AG09319 (cell line): ENCODE data around the gene ARSG.
"Not testable (repeated sequence)": the region's sequence is repeated elsewhere in the genome, so short reads cannot be mapped to it uniquely, and the experiment has no call there.

ENCODE experiments used
- DNase-seq: peaks from one replicate; pipeline ENCODE4 v3.0.0-alpha.2; 2010; ENCODE audit warnings: low read depth; ENCODE audit errors: extremely low read depth
- TF ChIP-seq, protein P1 (sequence below): IDR thresholded peaks from 2 replicates; pipeline ENCODE4 v1.5.1; 2011; ENCODE audit warnings: low read depth, mild to moderate bottlenecking, inconsistent platforms, low read length, moderate library complexity

Gene ARSG

DNA sequence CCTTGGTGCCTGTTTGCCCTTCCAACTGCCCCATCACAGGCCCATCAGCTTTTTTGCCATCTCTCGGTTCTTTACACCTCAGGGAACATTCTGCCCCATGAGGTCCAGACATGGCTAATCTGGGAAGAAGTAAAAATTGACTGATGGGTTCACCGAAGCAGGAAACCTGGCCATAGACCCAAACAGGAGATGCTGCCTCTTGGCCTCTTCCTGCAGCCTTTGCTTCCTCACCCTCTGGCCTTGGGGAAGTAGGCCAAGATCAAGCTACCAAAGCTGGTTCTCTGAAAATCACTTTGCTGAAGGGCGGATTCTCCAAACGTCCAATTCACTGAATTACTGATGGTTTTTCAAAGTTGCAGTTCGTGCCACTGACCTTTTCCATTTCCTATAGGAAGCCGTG, 56.1 kb downstream of the ARSG start:
- no peak for DNase-seq
- TF ChIP-seq, protein P1, sequence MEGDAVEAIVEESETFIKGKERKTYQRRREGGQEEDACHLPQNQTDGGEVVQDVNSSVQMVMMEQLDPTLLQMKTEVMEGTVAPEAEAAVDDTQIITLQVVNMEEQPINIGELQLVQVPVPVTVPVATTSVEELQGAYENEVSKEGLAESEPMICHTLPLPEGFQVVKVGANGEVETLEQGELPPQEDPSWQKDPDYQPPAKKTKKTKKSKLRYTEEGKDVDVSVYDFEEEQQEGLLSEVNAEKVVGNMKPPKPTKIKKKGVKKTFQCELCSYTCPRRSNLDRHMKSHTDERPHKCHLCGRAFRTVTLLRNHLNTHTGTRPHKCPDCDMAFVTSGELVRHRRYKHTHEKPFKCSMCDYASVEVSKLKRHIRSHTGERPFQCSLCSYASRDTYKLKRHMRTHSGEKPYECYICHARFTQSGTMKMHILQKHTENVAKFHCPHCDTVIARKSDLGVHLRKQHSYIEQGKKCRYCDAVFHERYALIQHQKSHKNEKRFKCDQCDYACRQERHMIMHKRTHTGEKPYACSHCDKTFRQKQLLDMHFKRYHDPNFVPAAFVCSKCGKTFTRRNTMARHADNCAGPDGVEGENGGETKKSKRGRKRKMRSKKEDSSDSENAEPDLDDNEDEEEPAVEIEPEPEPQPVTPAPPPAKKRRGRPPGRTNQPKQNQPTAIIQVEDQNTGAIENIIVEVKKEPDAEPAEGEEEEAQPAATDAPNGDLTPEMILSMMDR = no peak

GRCh38 chr17:68349157-68349556, 57.9 kb downstream of the ARSG start:
- no peak for DNase-seq
- TF ChIP-seq, protein P1 = no peak

- TF ChIP-seq, protein P1 = peak; percentile 32
- DNase-seq = no peak
Measured at GRCh38 chr17:68351395-68351794, 60.1 kb downstream of the ARSG start.

DNA sequence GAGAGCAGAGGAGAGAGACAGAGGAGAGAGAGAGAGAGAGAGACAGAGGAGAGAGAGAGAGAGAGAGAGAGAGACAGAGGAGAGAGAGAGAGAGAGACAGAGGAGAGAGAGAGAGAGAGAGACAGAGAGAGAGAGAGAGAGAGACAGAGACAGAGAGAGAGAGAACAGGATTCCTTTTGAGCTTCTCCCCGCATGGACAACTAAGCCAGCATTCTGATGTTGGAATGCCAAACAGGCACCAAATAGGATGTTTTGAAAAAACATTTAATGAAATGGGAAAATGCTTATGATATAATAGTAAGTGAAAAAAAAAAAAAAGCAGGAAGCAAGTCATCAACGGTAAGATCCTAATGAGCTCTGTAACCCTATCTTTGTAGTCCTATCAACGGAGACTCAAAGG, 60.7 kb downstream of the ARSG start:
- DNase-seq = no peak
- TF ChIP-seq, protein P1 = no peak

GRCh38 chr17:68352671-68353070, 61.4 kb downstream of the ARSG start:
- DNase-seq = not testable (repeated sequence)

GRCh38 chr17:68353111-68353521, 61.8 kb downstream of the ARSG start:
- DNase-seq = no peak
- TF ChIP-seq, protein P1 = no peak

- not testable (repeated sequence) for DNase-seq
Measured at GRCh38 chr17:68354311-68354710, 63.0 kb downstream of the ARSG start.

- DNase-seq = not testable (repeated sequence)
Measured at GRCh38 chr17:68355108-68355507, 63.8 kb downstream of the ARSG start.

GRCh38 chr17:68356520-68356919, 65.2 kb downstream of the ARSG start:
- TF ChIP-seq, protein P1 = no peak
- no peak for DNase-seq
